Midbrain (tissue), 1 donor: ENCODE data around the gene TOGARAM1.

Source experiments
- DNase-seq: peaks from one replicate; lab custom pipeline; 2025; lab: John Stamatoyannopoulos, UW

The TOGARAM1 gene

DNA sequence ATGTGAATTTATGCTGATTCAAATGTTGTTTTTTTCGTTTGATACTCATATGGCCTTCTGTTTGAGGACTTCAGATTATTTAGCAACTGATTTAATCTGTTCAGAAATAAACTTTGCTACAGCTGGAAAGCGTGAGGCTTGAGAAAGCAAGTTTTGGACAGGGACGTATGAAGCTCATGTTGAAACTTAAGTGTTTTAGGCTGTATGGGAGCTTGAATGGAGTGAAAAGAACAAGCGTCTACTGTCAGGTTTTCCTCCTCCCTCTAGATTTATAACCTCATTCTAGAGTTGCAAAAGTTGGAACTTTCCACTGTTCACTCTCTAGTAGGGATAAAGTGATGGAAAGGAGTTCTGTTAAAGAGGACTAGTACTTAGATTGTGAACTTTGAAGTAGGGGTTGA lies 123.0 kb downstream of the TOGARAM1 start:
- no peak for DNase-seq

DNA sequence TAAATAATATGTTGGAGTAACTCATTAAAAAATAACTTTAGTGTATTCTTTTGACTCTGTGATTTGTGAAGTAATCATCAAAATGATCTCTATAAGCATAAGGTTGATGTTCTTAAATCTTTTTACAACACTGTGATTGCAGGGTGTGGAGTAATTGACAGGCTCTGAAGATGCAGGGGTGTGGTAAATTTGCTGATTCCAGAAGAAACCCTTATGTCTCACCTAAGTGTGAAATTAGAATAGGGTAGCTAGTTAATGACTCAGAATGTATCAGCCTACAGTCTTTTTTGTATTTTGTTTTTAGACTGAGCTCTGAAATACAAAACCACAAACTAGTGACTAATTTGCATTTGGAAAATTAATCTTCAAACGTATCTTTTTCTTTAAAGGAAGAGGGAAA lies 127.8 kb downstream of the TOGARAM1 start:
- no peak for DNase-seq

DNA sequence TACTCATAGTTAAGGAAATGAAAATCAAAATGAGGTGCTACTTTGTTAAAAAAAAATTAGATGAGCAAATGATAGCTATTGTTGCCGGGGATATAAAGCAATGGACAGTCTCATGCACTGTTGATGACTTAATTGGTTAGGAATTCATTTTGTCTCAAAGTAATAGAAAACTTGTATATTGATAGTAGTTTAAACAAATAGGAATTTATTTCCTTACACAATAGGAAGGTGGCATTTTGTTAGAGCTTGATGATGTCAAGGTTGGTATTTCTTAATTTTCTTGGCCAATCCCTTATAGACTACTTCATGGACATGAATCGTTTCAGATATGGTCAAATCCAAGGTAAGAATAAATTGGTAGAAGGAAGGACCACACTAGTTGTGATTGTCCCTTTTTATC lies 129.7 kb downstream of the TOGARAM1 start:
- no peak for DNase-seq

DNA sequence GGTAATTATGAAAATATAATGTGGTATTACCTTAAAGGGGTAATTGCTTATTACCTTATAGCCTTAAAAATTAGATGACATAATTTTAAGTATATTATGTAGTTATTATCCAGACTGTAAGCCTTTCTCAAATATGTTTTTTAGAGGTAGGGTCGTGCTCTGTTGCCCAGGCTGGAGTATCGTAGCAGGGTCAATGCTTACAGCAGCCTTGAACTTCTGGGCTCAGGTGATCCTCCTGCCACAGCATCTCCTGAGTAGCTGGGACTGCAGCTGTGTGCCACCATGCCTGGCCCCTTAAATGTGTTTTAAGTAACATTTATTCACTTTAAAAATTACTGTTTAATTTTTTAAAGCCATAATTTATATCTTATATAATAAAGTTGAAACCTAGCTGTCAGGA lies 132.3 kb downstream of the TOGARAM1 start:
- DNase-seq: no peak

DNA sequence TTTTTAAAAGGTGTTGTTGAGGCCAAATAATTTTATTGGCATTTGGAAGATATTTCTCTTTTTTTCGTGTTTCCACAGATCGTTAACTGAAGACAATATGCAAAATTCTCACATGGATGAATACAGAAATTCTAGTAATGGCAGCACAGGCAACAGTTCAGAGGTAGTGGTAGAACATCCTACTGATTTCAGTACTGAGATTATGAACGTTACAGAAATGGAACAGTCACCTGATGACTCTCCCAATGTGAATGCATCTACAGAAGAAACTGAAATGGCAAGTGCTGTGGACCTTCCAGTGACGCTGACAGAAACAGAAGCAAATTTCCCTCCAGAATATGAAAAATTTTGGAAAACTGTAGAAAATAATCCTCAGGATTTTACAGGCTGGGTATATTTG lies 133.2 kb downstream of the TOGARAM1 start:
- DNase-seq: no peak

DNA sequence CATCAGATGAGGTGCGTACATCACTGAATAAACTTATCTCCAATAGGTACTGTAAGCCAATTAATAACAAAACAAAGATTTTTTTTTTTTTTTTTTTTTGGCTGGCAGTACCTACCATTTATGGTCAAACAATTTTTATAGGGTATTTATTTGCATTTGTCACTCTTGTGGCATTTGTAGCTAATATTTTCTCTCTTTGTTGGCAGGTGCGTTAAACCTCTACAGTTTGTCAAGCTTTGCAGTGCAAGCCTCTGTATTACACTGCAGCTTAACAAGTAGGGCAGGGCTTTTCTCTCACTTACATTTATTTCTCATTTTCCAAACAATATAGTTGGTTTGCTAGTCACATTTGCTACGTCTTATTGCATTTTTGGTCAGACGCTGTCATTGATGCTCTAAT lies 134.2 kb downstream of the TOGARAM1 start:
- no peak for DNase-seq

DNA sequence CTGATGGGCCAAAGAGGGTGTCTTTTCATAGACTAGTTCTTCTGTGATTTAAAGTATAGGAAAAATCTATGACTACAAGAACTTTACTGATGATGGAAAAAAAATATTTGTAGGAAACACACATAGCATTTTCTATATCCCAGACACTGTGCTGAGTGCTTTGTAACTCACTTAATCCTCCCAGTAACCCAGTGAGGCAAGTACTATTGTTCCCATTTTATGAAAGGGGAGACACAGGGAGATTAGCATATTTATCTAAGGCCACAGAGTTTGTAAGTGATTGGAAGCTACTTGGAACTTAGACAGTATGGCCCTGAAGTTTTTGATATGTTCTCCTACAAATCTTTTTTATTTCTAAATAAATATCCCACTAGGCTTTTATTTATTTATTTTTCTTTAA lies 141.8 kb downstream of the TOGARAM1 start:
- no peak for DNase-seq

DNA sequence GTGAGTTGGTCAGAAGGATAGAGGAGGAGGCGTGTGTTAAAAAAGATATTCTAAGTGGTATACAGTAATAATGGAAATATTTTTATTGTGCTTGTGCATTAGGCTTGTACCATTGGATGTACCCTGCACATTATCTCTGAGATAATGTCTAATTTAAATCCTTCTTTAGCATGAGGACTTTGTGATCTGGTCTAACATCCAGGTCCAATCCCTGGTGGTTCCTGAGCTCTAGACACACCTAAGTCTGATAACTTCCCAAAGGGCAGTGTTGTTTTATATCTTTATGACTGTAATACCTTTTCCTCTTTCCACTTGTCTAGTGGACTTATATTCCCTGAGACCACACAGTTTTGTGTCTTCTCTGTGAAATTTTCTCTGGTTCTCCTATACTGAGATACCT lies 142.6 kb downstream of the TOGARAM1 start:
- DNase-seq: no peak

DNA sequence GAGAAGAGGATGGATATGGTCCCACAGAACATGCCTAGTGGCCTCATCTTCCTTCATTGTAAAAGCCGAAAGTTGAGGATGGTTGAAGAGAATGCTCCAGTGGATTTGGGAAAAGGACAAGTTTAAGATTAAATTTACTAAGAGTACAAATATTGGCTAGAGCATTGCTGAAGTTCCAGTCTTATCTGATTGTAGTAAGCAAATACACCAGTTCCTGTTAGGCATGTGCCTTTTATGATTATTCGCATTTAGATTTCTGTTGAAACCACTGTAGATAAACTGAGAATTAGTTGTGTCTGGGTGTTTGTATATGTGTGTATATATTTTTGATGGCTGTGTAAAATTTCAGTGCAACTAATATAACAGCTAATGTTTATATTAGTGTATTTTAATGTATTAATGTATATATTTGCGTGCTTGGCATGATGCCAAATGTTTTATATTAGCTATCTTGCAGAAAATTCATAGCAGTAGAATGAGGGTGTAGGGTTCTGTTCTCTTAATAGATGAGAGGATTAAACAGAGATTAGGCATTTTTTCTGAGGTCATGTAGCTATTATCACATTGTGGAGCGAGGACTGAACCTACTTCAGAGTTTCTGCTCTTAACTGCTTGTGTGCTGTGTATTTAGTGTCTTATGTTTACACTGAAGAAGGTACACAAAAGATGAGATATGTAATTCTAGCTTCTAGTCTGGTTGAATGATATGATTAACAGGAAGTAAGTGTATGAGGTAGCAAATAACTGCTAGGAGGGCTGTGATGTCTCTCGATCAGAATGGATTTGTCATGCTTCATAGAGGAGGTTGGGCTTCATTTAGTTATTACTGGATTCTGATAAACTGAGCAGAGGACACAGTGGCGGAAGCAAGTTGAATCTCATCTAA lies 151.1 kb downstream of the TOGARAM1 start:
- no peak for DNase-seq

DNA sequence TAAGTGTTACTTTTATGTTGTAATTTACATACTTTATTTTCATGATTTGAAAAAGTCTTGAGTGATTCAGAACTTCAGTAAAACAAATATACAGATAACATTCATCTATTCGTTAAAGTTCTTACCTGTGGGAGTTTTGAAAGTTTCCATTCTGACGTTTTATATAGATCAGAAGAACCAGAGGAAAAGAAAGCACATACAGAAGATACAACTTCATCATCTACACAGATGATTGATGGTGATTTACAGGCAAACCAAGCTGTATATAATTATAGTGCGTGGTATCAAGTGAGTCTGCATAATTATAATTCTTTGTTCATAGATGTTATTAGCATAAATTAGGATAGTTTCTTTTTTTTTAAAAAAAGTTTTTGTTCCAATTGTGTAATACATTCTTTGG lies 152.3 kb downstream of the TOGARAM1 start:
- DNase-seq: no peak

DNA sequence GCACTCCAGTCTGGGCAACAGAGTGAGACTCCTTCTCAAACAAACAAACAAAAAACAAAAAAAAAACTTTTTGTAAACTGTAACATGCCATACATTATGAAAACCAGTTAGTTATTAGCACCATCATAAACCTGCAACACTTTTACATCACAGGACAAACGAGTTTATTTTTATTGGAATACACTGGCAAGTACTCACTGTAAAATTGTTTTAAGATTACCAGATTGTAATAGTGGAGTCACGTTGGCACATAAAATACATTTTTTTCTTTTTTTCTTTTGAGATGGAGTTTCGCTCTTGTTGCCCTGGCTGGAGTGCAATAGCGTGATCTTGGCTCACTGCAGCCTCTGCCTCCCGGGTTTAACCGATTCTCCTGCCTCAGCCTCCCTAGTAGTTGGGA lies 156.6 kb downstream of the TOGARAM1 start:
- DNase-seq: no peak

DNA sequence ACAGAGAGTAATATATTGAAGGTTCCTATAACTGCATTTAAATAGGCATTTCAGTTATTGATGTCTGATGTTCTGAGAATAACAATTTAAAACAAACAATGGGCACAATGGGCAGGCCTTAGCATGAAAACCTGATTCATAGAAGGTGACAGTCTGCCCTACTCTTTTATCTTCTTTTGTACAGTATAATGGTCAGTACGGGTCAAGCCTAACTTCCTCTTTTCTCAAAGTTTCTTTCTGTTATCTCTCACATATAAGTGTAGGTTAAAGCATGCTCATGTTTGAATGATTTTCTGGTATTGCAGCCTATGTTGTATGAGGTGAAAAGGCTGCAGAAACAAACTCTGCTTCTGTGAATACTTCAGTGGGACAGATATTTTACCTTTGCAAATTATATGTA lies 158.1 kb downstream of the TOGARAM1 start:
- DNase-seq: no peak

DNA sequence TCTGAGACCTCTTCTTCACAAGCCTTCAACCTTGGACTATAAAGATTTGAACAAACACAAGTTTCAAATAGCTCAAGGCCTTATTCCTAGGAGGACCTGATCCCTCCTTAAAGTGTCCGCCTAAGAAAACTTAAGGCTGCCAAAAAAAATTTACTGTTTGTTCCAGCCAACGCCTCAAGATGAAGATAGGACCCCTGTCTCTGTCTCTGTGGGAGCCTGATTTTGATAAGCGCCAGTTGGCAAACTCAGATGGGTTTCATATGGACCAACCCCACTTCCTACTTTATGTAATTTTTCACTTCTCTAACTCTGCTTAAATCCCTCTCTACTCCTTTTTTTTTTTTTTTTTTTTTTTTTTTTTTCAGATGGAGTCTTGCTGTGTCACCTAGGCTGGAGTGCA lies 161.3 kb downstream of the TOGARAM1 start:
- no peak for DNase-seq
